SU-DHL-6 (cell line): ENCODE data around the gene TUBB3.

ENCODE experiments used
- H2AFZ ChIP-seq: fragments of 200-600 bp; sonication (generic); 2 replicates; pipeline ENCODE4 v1.6.1; 2014; ENCODE audit warnings: low read depth, mild to moderate bottlenecking, moderate library complexity, mixed read lengths, antibody characterized with exemption, low read length; ENCODE audit not compliant: severe bottlenecking
- H3F3A ChIP-seq: fragments of 200-600 bp; shearing (Covaris generic); 2 replicates; pipeline ENCODE4 v1.6.0; 2016; ENCODE audit warnings: antibody characterized with exemption, mild to moderate bottlenecking; ENCODE audit not compliant: insufficient read depth
- H3K27ac ChIP-seq: fragments of 200-600 bp; sonication (generic); 2 replicates; pipeline ENCODE4 v1.5.1; 2016; ENCODE audit warnings: low read depth, mild to moderate bottlenecking, low read length, moderate library complexity, mixed read lengths
- H3K27me3 ChIP-seq: fragments of 200-600 bp; sonication (generic), shearing (Covaris generic); 2 replicates; pipeline ENCODE4 v1.6.0; 2014; ENCODE audit warnings: mild to moderate bottlenecking, low read length
- H3K36me3 ChIP-seq: fragments of 200-600 bp; sonication (generic); 2 replicates; pipeline ENCODE4 v1.6.1; 2014; ENCODE audit warnings: mild to moderate bottlenecking, low read length, mixed read lengths
- H3K4me2 ChIP-seq: fragments of 300-600, 200-600 bp; shearing (Covaris generic), sonication (generic); 2 replicates; pipeline ENCODE4 v1.6.0; 2014; ENCODE audit warnings: low read length, low read depth, mild to moderate bottlenecking; ENCODE audit not compliant: poor library complexity, severe bottlenecking
- H3K4me3 ChIP-seq: fragments of 200-600 bp; sonication (generic); 2 replicates; pipeline ENCODE4 v1.5.1; 2014; ENCODE audit warnings: antibody characterized with exemption, low read length, mild to moderate bottlenecking, mixed read lengths; ENCODE audit not compliant: insufficient read depth, poor library complexity, severe bottlenecking
- H3K79me2 ChIP-seq: fragments of 200-600 bp; sonication (generic); 2 replicates; pipeline ENCODE4 v1.6.1; 2014; ENCODE audit warnings: mild to moderate bottlenecking, low read length, moderate library complexity; ENCODE audit not compliant: insufficient read depth
- H3K9ac ChIP-seq: fragments of 200-600 bp; sonication (generic); 2 replicates; pipeline ENCODE4 v1.7.0; 2014; ENCODE audit warnings: mild to moderate bottlenecking, low read length
- H3K9me2 ChIP-seq: fragments of 200-600 bp; sonication (generic); replicated peaks from 2 replicates; pipeline ENCODE4 v1.6.1; 2014; ENCODE audit warnings: low read length; ENCODE audit not compliant: insufficient read depth
- H3K9me3 ChIP-seq: fragments of 200-600 bp; sonication (generic); 2 replicates; pipeline ENCODE4 v1.6.1; 2014; ENCODE audit warnings: low read length, mixed read lengths; ENCODE audit not compliant: insufficient read depth
- H4K20me1 ChIP-seq: fragments of 200-600 bp; sonication (generic); 2 replicates; pipeline ENCODE4 v1.6.1; 2014; ENCODE audit warnings: low read depth, mild to moderate bottlenecking, antibody characterized with exemption, low read length, moderate library complexity, mixed read lengths
- CTCF ChIP-seq: fragments of 200-600 bp; sonication (generic); IDR thresholded peaks from one replicate; pipeline ENCODE4 v1.5.1; 2017; ENCODE audit warnings: antibody characterized with exemption, mild to moderate bottlenecking, low read length, moderate library complexity; ENCODE audit not compliant: insufficient read depth, poor library complexity, severe bottlenecking
- EZH2phosphoT487 ChIP-seq: fragments of 200-600 bp; sonication (generic), shearing (Covaris generic); conservative IDR thresholded peaks from 2 replicates; pipeline ENCODE4 v1.6.1; 2018; ENCODE audit warnings: mild to moderate bottlenecking, antibody characterized with exemption, low read length, moderate library complexity, mixed read lengths

Gene TUBB3

GRCh38 chr16:89922477-89922883 lies 662 bp upstream of the TUBB3 start:
- H2AFZ ChIP-seq: peak overlapping the region; percentile 66
- H3K79me2 ChIP-seq: no peaks in the 10 kb centered on the region
- H3K4me3 ChIP-seq: peak overlapping the region; percentile 58
- H3K9ac ChIP-seq: peak overlapping the region; percentile 44
- H3K36me3 ChIP-seq: no peaks in the 10 kb centered on the region
- no peaks in the 10 kb centered on the region for H3K9me3 ChIP-seq
- no peaks in the 10 kb centered on the region for H4K20me1 ChIP-seq
- H3K27ac ChIP-seq: no peak overlapping the region
- TF ChIP-seq CTCF (no peak), EZH2phosphoT487 (no peak)
- H3K9me2 ChIP-seq: no peaks in the 10 kb centered on the region
- peak overlapping the region; percentile 64 for H3K4me2 ChIP-seq
- peaks cover 9% of the 10 kb centered on the region; the same call in 1 of the 2 replicates for H3F3A ChIP-seq
- no peaks in the 10 kb centered on the region for H3K27me3 ChIP-seq

- no peak overlapping the region for H3K27ac ChIP-seq
- no peaks in the 10 kb centered on the region for H4K20me1 ChIP-seq
These were observed 626 bp downstream of the TUBB3 start for GRCh38 chr16:89923640-89924296.

GRCh38 chr16:89924297-89924924 lies 1.3 kb downstream of the TUBB3 start:
- peak overlapping the region; percentile 46; the same call in 1 of the 2 replicates for H3K27ac ChIP-seq
- H2AFZ ChIP-seq: no peak overlapping the region
- no peaks in the 10 kb centered on the region for H4K20me1 ChIP-seq
- TF ChIP-seq CTCF: no peak
- no peak for TF ChIP-seq EZH2phosphoT487
- no peaks in the 10 kb centered on the region for H3K79me2 ChIP-seq
- H3K9me3 ChIP-seq: no peaks in the 10 kb centered on the region
- H3K9ac ChIP-seq: no peak overlapping the region
- H3K27me3 ChIP-seq: no peaks in the 10 kb centered on the region
- no peaks in the 10 kb centered on the region for H3K36me3 ChIP-seq
- peak overlapping the region; percentile 64 for H3K4me2 ChIP-seq
- H3K4me3 ChIP-seq: peak overlapping the region; percentile 52
- 0 out of 2 replicates have a peak, but pooled peaks cover 7% of the 10 kb centered on the region for H3F3A ChIP-seq
- no peaks in the 10 kb centered on the region for H3K9me2 ChIP-seq

More at GRCh38 chr16:89923640-89924296, 626 bp downstream of the TUBB3 start:
- Histone ChIP-seq H3K9ac (peak overlapping the region; percentile 44), H3K4me2 (peak overlapping the region; percentile 64), H3K9me2 (no peaks in the 10 kb centered on the region), H2AFZ (no peak overlapping the region), H3K36me3 (no peaks in the 10 kb centered on the region), H3K27me3 (no peaks in the 10 kb centered on the region), H3F3A (0 out of 2 replicates have a peak, but pooled peaks cover 7% of the 10 kb centered on the region), H3K4me3 (peak overlapping the region; percentile 52), H3K79me2 (no peaks in the 10 kb centered on the region), H3K9me3 (no peaks in the 10 kb centered on the region)
- TF ChIP-seq EZH2phosphoT487 (no peak), CTCF (no peak)
